ENCODE measurements around the gene ADPGK. TPM values are rescaled to one million over a fixed set of nuclear protein-coding genes. Genes with fewer than 3 reads are reported as not detected.

Gene ADPGK
- polyA plus RNA-seq, 3 donors = 138 to 283 (median 152) TPM

DNA sequence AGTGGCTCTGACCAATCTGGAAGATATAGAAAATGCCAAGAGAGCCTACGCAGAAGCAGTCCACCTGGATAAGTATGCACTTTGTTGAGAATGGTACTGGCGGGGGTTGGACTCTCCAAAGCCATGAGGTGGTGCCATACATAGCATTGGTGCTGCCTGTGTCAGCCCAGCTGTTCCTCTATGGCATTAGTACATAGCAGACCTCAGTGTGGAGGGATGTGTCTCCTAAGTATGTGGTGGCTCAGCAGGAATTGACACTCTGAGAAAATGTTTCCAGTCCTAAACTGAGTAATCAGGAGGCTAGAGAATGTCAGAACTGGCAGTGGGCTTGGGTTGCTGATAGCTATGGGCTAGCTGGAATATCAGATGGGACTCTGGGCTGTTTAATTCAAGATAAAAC lies 48.4 kb downstream of the ADPGK start:
- no peak overlapping the region for H3K9ac ChIP-seq (ENCODE audit: insufficient read depth, low read length, poor library complexity, severe bottlenecking)
- Mint-ChIP-seq H3K27me3 (ENCODE audit: low read depth in 3 of 3) (no peaks in the 10 kb centered on the region), H3K4me1 (peaks cover 6% of the 10 kb centered on the region), H3K9me3 (no peaks in the 10 kb centered on the region), H3K27ac (peak overlapping the region in 1 of 7 donors; percentile 38), H3K4me3 (no peak overlapping the region), H3K36me3 (peaks cover 40 to 43% of the 10 kb centered on the region in 2 donors)
- H3K79me2 ChIP-seq (ENCODE audit: insufficient read depth, low read length) = no peaks in the 10 kb centered on the region
- no peak overlapping the region for H3K27ac ChIP-seq (ENCODE audit: low read depth in 1 of 2, low read length in 2 of 2)
- no peak for DNase-seq
- peaks cover 0 to 2% of the 10 kb centered on the region in 2 donors for H3K4me1 ChIP-seq (ENCODE audit: control insufficient read depth in 1 of 2, insufficient read depth in 2 of 2, low read length in 2 of 2)
- intact Hi-C loops (cut with micrococcal nuclease) = no loop called here
- H3K4me3 ChIP-seq (replicated peaks in 1 of 3; ENCODE audit: low read depth in 2 of 3, low read length in 3 of 3) = no peak overlapping the region
- peaks cover 37 to 44% of the 10 kb centered on the region in 2 donors for H3K36me3 ChIP-seq (replicated peaks in 1 of 2; ENCODE audit: control insufficient read depth in 1 of 2, insufficient read depth in 2 of 2, low read length in 2 of 2)
- H3K27me3 ChIP-seq (ENCODE audit: control insufficient read depth in 2 of 2, insufficient read depth in 2 of 2, low read length in 2 of 2) = no peaks in the 10 kb centered on the region
- no peak overlapping the region for H3K4me2 ChIP-seq (replicated peaks; ENCODE audit: extremely low read depth, low read length, poor library complexity, severe bottlenecking)
- TF ChIP-seq, protein P1, sequence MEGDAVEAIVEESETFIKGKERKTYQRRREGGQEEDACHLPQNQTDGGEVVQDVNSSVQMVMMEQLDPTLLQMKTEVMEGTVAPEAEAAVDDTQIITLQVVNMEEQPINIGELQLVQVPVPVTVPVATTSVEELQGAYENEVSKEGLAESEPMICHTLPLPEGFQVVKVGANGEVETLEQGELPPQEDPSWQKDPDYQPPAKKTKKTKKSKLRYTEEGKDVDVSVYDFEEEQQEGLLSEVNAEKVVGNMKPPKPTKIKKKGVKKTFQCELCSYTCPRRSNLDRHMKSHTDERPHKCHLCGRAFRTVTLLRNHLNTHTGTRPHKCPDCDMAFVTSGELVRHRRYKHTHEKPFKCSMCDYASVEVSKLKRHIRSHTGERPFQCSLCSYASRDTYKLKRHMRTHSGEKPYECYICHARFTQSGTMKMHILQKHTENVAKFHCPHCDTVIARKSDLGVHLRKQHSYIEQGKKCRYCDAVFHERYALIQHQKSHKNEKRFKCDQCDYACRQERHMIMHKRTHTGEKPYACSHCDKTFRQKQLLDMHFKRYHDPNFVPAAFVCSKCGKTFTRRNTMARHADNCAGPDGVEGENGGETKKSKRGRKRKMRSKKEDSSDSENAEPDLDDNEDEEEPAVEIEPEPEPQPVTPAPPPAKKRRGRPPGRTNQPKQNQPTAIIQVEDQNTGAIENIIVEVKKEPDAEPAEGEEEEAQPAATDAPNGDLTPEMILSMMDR (IDR thresholded peaks at IDR 0.05) = no peak
- H4K20me1 ChIP-seq (ENCODE audit: insufficient read depth, low read length) = no peaks in the 10 kb centered on the region
- WGBS (ENCODE audit: insufficient coverage) = 100% methylated on average over 2 of the region's 2 CpGs
- H2AFZ ChIP-seq (ENCODE audit: insufficient read depth, low read depth, low read length, poor library complexity, severe bottlenecking) = no peak overlapping the region
- H3K9me3 ChIP-seq (replicated peaks in 1 of 2; ENCODE audit: control insufficient read depth in 1 of 2, insufficient read depth in 1 of 2, low read length in 2 of 2) = no peaks in the 10 kb centered on the region

DNA sequence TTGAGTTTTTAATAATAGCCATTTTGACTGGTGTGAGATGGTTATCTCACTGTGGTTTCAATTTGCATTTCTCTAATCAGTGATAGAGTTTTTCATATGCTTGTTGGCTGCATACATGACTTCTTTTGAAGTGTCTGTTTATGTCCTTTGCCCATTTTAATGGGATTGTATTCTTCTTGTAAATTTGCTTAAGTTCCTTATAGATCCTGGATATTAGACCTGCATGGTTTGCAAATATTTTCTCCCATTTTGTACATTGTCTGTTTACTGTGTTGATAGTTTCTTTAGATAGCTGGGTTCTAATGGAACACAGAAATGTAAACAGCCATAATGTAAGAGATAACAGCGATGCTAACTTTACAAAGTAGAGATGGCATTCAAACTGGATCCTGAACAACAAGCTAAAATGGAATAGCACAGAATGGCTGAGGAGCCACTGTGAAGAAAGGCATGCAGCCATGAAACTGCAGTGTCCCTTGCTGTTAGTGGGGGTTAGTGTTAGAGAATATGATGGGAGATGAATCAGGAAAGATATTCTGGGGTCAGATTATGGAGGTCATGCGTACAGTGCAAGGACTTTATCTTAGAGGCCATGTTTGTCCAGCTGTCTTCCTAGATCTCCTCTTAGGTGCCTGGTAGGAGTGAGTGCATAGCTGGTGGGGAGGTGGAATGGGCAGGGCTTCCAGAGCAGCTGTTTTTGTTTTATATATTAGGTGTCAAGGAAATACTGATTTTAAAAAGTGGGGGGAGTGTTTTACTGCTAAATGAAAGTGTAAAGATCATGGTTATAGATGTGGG lies 49.4 kb downstream of the ADPGK start:
- 100% methylated on average over 1 of the region's 2 CpGs for WGBS (ENCODE audit: insufficient coverage)
- H3K9ac ChIP-seq (ENCODE audit: insufficient read depth, low read length, poor library complexity, severe bottlenecking) = no peak overlapping the region
- no peak overlapping the region for H3K4me2 ChIP-seq (replicated peaks; ENCODE audit: extremely low read depth, low read length, poor library complexity, severe bottlenecking)
- H3K4me3 Mint-ChIP-seq = no peak overlapping the region
- no peaks in the 10 kb centered on the region for H3K9me3 ChIP-seq (replicated peaks in 1 of 2; ENCODE audit: control insufficient read depth in 1 of 2, insufficient read depth in 1 of 2, low read length in 2 of 2)
- intact Hi-C loops (cut with micrococcal nuclease) = no loop called here
- H3K27ac Mint-ChIP-seq = no peak overlapping the region
- TF ChIP-seq, protein P1 (IDR thresholded peaks at IDR 0.05) = no peak
- no peak overlapping the region for H3K4me3 ChIP-seq (replicated peaks in 1 of 3; ENCODE audit: low read depth in 2 of 3, low read length in 3 of 3)
- peaks cover 28 to 35% of the 10 kb centered on the region in 2 donors for H3K36me3 ChIP-seq (replicated peaks in 1 of 2; ENCODE audit: control insufficient read depth in 1 of 2, insufficient read depth in 2 of 2, low read length in 2 of 2)
- no peaks in the 10 kb centered on the region for H3K27me3 Mint-ChIP-seq (ENCODE audit: low read depth in 3 of 3)
- H3K9me3 Mint-ChIP-seq = no peaks in the 10 kb centered on the region
- H3K36me3 Mint-ChIP-seq = peaks cover 31 to 33% of the 10 kb centered on the region in 2 donors
- H3K79me2 ChIP-seq (ENCODE audit: insufficient read depth, low read length) = no peaks in the 10 kb centered on the region
- no peaks in the 10 kb centered on the region for H3K4me1 ChIP-seq (ENCODE audit: control insufficient read depth in 1 of 2, insufficient read depth in 2 of 2, low read length in 2 of 2)
- no peaks in the 10 kb centered on the region for H4K20me1 ChIP-seq (ENCODE audit: insufficient read depth, low read length)
- H2AFZ ChIP-seq (ENCODE audit: insufficient read depth, low read depth, low read length, poor library complexity, severe bottlenecking) = no peak overlapping the region
- H3K27me3 ChIP-seq (ENCODE audit: control insufficient read depth in 2 of 2, insufficient read depth in 2 of 2, low read length in 2 of 2) = no peaks in the 10 kb centered on the region
- H3K4me1 Mint-ChIP-seq = peaks cover 2% of the 10 kb centered on the region
- no peak overlapping the region for H3K27ac ChIP-seq (ENCODE audit: low read depth in 1 of 2, low read length in 2 of 2)
- no peak for DNase-seq
